Retina (tissue), 1 donor: Measurements from ENCODE around the gene VSIG8.

Experiments used
- DNase-seq: peaks from one replicate; pipeline ENCODE4 v3.0.0-alpha.2; 2016

Gene VSIG8

GRCh38 chr1:159883134-159883533 lies 20.7 kb upstream of the VSIG8 start:
- DNase-seq = no peak

DNA sequence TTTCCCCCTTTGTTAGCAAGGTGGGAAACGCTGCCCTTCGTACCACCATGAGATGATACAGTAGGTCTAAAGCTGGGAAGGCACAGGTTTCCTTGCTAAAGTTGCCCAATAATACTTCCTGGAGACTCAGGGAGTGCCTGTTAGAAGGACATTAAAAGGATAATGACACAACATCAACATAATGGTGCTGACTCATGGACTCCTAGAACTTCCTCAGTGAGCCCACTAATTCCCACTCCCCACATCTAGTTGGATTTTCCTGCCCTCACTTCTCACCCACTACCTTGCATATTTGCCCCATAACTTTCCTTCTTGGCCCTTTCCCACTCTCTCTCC lies 20.0 kb upstream of the VSIG8 start:
- DNase-seq = no peak

GRCh38 chr1:159881622-159882526 lies 19.4 kb upstream of the VSIG8 start:
- no peak for DNase-seq

GRCh38 chr1:159880430-159880829 lies 18.0 kb upstream of the VSIG8 start:
- no peak for DNase-seq

- DNase-seq = no peak
Observed at GRCh38 chr1:159879977-159880376, 17.5 kb upstream of the VSIG8 start.

DNA sequence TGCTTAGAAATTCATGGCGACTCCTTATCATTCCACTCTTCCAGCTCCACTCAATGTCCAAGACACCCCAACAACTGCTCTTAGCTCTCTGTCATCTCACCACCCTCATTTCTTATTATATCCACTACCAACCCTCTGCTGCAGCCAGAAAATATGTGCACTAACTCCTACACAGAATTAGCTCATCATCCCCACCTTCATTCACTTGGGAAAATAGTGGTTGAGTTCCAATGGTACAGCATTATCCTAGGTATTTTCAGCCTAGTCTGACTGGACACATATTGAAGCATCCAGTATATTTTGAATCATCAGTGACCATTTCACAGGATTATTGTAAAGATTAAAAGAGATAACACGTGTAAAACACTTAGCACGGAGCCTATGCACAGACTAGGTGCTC lies 16.7 kb upstream of the VSIG8 start:
- DNase-seq = no peak

GRCh38 chr1:159877695-159878444 lies 15.4 kb upstream of the VSIG8 start:
- no peak for DNase-seq

GRCh38 chr1:159873530-159874143 lies 11.2 kb upstream of the VSIG8 start:
- no peak for DNase-seq

DNA sequence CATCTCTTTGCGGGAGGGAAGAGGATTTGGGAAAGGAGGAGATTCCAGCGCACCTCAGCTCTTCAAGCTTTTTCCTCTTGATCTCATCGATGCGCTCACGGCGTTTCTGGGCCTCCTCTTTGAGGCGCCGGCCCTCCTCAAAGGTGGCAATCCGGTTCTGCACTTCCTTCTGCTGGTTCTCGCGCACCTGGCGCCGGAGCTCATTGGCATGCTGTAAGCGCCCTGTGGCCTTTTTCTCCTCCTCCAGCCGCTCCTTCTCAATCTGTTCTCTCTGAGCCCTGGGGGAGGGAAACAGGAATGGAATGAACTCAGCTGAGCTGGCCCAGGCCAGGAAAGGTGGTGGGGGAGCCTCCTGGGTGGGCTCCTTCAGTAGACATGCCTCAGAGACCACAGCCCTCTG lies 10.4 kb upstream of the VSIG8 start:
- no peak for DNase-seq

DNA sequence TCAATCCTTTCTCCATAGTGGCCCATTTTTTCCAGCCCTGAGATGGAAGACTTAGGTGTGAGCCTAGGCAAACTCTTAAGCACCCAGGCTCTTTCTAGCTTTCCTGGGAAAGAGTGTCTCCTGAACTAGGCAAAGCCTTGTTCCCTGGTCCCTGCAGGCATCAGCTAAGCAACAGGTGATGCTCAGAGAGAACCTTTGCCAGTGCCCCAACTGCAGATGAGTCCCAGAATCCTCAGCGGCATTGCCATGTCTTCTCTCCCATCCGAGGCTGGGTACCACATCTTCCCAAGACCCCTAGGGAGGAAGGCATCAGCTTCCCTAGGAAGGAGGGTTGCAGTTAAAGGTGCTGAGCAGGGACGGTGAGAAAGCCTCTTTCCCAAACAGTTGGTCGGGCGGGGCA lies 8.2 kb upstream of the VSIG8 start:
- DNase-seq = no peak

DNA sequence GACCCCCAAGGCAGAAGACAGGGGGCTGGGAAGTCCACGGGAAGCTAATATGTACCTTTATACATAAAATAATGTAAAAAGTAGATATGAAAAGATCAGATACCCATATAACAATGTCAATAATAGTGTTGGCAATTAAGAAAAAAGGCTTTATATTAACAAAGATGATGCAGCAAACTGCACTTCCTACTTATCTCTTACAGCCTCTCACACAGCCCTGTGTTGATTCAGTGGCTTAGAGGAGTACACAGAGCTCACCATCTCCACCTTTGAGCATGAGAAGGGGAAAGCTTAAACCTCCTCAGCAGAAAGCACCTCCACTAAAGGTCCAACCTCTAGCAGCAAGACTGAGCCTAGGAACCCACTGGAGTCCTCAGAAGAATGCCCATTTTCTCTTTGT lies 7.2 kb upstream of the VSIG8 start:
- DNase-seq = no peak

DNA sequence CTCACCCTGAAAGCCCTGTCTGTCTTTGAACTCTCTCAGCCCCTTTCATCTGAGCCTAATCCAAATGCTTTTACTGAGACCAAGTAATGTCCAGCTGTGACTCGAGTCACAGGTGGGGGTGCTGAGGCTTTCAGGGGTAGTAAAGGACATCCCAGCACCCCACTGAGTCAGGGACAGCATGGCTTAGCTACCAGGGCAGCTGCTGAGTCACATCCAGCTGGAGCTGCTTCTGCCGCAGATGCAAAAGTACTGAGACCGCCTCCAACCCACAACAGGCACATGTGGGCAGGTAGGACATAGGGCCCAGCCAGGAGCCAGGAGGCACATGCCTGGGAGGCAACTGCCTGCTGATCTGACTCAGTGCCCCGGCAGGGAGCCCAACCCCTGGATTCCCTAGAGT lies 6.7 kb upstream of the VSIG8 start:
- DNase-seq = no peak

- DNase-seq = no peak
Observed at GRCh38 chr1:159868766-159869165, 6.3 kb upstream of the VSIG8 start.

DNA sequence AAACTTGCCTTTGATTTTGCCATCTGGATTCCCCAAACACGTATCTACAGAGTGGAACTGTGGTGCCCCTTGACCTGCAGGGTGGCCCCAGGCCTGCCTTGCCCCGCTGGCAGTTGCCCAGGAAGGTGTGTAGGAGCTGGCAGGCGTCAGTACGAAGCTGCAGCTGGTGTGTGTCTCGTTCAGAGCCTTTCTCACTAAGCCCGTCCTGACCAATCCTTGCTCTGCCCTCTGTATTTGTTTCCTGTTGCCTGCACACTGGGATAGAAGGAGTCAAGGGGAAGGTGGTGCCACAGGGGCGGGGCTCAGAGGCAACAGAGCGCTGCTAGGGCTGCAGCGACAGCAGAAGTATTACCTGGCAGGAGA lies 5.2 kb upstream of the VSIG8 start:
- no peak for DNase-seq

DNA sequence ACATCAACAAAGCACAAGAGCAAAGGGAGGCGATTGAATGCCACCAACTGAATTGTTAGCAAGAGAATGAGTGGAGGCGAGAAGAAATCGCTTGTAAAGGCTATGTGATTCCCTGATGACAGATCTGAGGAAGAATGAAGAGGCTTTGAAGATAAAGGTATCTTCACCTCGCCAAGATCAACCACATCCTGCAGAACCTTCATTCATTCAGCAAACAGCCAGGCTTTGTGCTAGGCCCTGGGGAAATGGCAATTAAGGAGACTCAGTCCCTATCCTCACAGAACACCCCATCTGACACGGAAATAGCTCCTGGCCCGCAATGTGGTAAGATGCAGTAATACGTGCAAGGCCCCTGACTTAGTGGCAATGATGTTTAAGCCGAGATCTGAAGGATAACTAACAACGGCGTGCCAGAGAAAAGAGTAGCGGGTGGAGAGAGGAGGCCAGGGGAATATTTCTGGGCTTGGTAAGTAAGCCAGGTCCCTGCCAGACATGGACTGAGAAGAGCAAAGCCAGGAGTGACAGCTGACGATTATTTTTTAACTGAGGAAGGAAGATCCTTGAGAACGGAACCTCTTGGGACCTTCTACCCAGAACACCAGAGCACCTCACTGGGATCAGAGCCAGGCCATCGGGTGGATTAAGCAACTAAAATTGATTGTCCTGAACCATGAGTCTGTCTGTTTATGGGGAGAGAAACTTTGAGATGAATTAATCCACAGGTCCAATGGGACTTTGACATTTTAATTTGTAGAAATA lies 4.6 kb upstream of the VSIG8 start:
- no peak for DNase-seq

DNA sequence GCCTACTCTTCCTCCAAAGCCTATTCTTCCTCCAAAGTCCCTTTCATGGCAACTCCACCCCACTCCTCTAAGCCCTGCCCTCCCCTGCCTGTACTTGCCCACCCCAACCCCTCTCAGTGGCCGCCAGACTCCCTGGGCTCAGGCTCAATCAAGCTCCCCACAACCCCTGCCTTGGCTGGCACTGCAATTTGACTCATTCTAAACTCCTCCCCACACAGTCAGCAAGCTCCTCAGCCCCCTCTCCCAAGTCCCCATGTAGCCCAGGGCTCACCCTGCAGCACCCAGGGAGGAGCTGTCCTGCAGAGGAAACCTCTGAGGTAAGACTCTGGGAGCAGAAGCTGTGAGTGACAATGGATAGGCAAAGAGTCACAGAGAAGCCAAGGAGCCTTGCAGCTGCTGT lies 3.6 kb upstream of the VSIG8 start:
- no peak for DNase-seq

- DNase-seq = no peak
Observed at GRCh38 chr1:159864262-159864661, 1.8 kb upstream of the VSIG8 start.

- no peak for DNase-seq
Observed at GRCh38 chr1:159862031-159862430, 426 bp downstream of the VSIG8 start.

DNA sequence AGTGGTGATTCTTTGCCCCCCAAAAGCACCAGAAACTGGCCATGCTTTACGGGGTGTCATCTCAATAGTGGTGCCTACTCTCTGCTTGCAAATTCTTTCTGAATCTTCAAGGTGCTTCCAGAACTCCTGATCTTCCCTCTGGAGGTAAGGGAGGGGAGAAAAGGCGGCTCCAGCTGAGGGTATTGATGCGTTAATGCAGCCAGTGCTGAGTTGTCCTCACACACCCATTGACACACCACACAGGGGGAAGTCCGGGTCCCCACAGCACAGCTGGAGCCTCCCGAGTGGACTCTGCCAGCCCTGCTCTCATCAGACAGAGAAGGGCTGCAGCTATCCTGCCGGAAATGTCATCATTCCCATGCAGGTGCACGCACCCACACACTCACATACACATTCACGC lies 1.2 kb downstream of the VSIG8 start:
- no peak for DNase-seq

DNA sequence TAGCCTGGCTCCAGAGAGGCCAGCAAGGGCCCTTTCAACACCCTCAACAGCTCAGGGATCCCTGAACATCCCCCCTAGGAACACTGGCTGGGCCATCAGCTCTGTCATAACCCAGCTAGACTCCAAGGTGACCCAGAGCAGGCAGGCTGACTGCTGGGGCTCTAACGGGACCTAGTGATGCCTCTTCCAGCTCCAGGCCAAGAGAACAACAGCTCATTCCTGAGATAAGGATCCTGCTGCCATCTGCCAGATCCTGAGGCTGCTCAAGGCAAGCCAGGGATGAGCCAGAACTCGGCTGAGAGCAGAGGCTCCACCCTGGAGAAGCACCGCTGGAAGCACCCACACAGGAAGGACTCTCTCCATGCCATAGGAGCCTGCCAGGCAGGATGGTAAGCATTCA lies 2.0 kb downstream of the VSIG8 start:
- DNase-seq = no peak

DNA sequence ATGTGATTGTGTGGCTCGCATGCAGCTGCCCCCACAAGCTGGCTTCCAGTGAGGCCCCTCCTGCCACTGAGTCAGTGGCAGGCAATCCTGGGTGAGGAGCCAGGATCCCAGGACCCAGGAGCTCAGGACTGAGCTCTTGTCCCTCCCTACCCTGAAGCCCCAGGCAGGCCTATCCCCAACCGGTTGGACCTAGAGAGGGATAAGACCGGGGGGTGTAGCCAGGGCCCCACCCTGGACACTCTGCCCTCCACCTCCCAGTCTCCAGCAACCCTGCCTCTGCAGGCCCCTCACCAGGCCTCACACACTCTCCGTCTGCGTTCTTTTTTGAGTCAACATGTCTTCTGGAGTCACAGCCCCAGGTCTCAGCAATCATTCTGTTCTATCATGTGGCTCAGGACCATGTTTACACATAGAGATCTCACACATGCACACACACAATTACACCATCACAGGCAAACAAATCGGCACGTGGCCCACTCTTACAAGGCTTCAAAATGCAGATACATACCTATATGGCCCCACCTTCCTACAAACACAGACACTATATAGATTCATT lies 2.6 kb downstream of the VSIG8 start:
- DNase-seq = no peak

GRCh38 chr1:159857889-159858288 lies 4.6 kb downstream of the VSIG8 start:
- DNase-seq = no peak

- DNase-seq = no peak
Observed at GRCh38 chr1:159856576-159856975, 5.9 kb downstream of the VSIG8 start.
